OCI-LY3 (cell line): ENCODE measurements around the gene GRIP1.

ENCODE experiments used
- EZH2phosphoT487 ChIP-seq: fragments of 200-600 bp; shearing (Covaris generic); IDR thresholded peaks from 2 replicates; pipeline ENCODE4 v1.6.1; 2018; ENCODE audit warnings: antibody characterized with exemption, mixed run types, low read depth
- TF ChIP-seq, protein P1 (sequence below): fragments of 200-600, 300-600 bp; sonication (generic); IDR thresholded peaks from 2 replicates; pipeline ENCODE4 v1.5.1; 2014; ENCODE audit warnings: antibody characterized with exemption, low read length, low read depth

- TF ChIP-seq, protein P1, sequence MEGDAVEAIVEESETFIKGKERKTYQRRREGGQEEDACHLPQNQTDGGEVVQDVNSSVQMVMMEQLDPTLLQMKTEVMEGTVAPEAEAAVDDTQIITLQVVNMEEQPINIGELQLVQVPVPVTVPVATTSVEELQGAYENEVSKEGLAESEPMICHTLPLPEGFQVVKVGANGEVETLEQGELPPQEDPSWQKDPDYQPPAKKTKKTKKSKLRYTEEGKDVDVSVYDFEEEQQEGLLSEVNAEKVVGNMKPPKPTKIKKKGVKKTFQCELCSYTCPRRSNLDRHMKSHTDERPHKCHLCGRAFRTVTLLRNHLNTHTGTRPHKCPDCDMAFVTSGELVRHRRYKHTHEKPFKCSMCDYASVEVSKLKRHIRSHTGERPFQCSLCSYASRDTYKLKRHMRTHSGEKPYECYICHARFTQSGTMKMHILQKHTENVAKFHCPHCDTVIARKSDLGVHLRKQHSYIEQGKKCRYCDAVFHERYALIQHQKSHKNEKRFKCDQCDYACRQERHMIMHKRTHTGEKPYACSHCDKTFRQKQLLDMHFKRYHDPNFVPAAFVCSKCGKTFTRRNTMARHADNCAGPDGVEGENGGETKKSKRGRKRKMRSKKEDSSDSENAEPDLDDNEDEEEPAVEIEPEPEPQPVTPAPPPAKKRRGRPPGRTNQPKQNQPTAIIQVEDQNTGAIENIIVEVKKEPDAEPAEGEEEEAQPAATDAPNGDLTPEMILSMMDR = no peak
- TF ChIP-seq EZH2phosphoT487 = no peak
Observed at GRCh38 chr12:66323017-66323416, 355.9 kb downstream of the GRIP1 start.
